Ovary (tissue), 3 donors: Measurements from ENCODE around the gene ECE2.
"Not testable (repeated sequence)": the region's sequence is repeated elsewhere in the genome, so short reads cannot be mapped to it uniquely, and the experiment has no call there.

Source experiments
- CTCF ChIP-seq, 3 donors: fragments of 450-650 bp in 2 of 3; fragments of 200-600 bp in 1 of 3; IDR thresholded peaks; one replicate each; pipeline versions ENCODE4 v1.5.1 to v1.8.0; 2016 to 2022; ENCODE audit warnings: antibody characterized with exemption in 3 of 3, mild to moderate bottlenecking in 1 of 3
- EP300 ChIP-seq: sonication (generic); formaldehyde crosslinking; IDR thresholded peaks from one replicate; pipeline ENCODE4 v1.6.1; 2017; ENCODE audit warnings: antibody characterized with exemption
- POLR2A ChIP-seq: fragments of 450-650 bp; IDR thresholded peaks from one replicate; pipeline ENCODE4 v1.6.1; 2017; ENCODE audit warnings: antibody characterized with exemption, mild to moderate bottlenecking, moderate library complexity
- donor health status: DM: no; HTN: no; CAD: no.

GRCh38 chr3:184339451-184340135, 63.8 kb downstream of the ECE2 start:
- TF ChIP-seq CTCF (IDR thresholded peaks at IDR 0.05); EP300; POLR2A: not testable (repeated sequence)
